ENCODE measurements around the gene BCL2L11. TPM values are rescaled to one million over a fixed set of nuclear protein-coding genes. Genes with fewer than 3 reads are reported as not detected.

The BCL2L11 gene, protein sequence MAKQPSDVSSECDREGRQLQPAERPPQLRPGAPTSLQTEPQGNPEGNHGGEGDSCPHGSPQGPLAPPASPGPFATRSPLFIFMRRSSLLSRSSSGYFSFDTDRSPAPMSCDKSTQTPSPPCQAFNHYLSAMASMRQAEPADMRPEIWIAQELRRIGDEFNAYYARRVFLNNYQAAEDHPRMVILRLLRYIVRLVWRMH
- 11.7 and 12.1 TPM in 2 replicates for total RNA-seq

GRCh38 chr2:111120253-111121027 is at the start of gene BCL2L11:
TSS of gene BCL2L11 (plus strand) at chr2:111120914. CDS start at chr2:111123746, 2,832 bp downstream.

